HepG2 (cell line): Measurements from ENCODE around the gene PPIC. TPM values are rescaled to one million over a fixed set of nuclear protein-coding genes. Genes with fewer than 3 reads are reported as not detected.

ENCODE experiments used
- ATAC-seq: fragments of 200-7000 bp; cut with Tn5 transposase; 3 replicates; pipeline ENCODE4 v1.9.1; 2020; ENCODE audit warnings: mild to moderate bottlenecking, moderate library complexity
- BruUV-seq: library from RNA; stranded (reverse); fragments of 400-500 nt; replicated peaks from 2 replicates; lab custom pipeline; 2021; lab: Mats Ljungman, UMichigan
- CTCF ChIA-PET: fragments of 300-600 bp; formaldehyde crosslinking; extraction: SDS; loops from one replicate; lab custom pipeline; 2021; ENCODE audit warnings: low total read pairs, inconsistent platforms, low intra/inter-chr PET ratio; lab: Yijun Ruan, JAX
- POLR2A ChIA-PET: fragments of 350-600 bp; sonication (Branson Sonifier 250); formaldehyde crosslinking; loops from one replicate; lab custom pipeline; 2020; ENCODE audit warnings: antibody characterized with exemption, inconsistent platforms; lab: Yijun Ruan, JAX
- DNase-seq: peaks from one replicate; pipeline ENCODE4 v3.0.0-alpha.2; 2015; ENCODE audit warnings: low spot score
- FAIRE-seq: peaks from 3 replicates; lab custom pipeline; 2011; peaks lifted over from hg19 to GRCh38; lab: Jason Lieb, UNC
- H2AFZ ChIP-seq: one replicate; pipeline ENCODE4 v1.6.1; 2011; ENCODE audit warnings: low read length, inconsistent platforms
- H3K27ac ChIP-seq: fragments of 300-600 bp; 3 replicates; pipeline ENCODE4 v1.8.0; 2011; ENCODE audit warnings: mixed run types, mild to moderate bottlenecking, mixed read lengths, low read length, inconsistent platforms; ENCODE audit not compliant: insufficient read depth; ENCODE audit errors: extremely low read length
- H3K27me3 ChIP-seq, 2 experiments: fragments of 200-600 bp in 1 of 2; 2 replicates in 1 of 2; 3 replicates in 1 of 2; pipeline versions ENCODE4 v1.6.0 to v1.8.0; 2011; ENCODE audit warnings: low read length in 2 of 2, mild to moderate bottlenecking in 2 of 2, moderate library complexity in 2 of 2, inconsistent platforms in 1 of 2; ENCODE audit not compliant: insufficient read depth in 2 of 2, control insufficient read depth in 1 of 2
- H3K36me3 ChIP-seq, 2 experiments: fragments of 200-600 bp in 1 of 2; replicated peaks in 1 of 2; 2 replicates in 1 of 2; 3 replicates in 1 of 2; pipeline versions ENCODE4 v1.5.1 to v1.8.0; 2011; ENCODE audit warnings: low read length in 2 of 2, inconsistent platforms in 1 of 2; ENCODE audit not compliant: insufficient read depth in 2 of 2, control insufficient read depth in 1 of 2
- H3K4me1 ChIP-seq: 2 replicates; pipeline ENCODE4 v1.5.1; 2012; ENCODE audit warnings: low read length, inconsistent platforms; ENCODE audit not compliant: insufficient read depth
- H3K4me2 ChIP-seq: 2 replicates; pipeline ENCODE4 v1.6.0; 2011; ENCODE audit warnings: low read depth, low read length, inconsistent platforms
- H3K4me3 ChIP-seq, 3 experiments: fragments of 200-600 bp in 1 of 3; sonication (generic), shearing (Covaris generic) in 1 of 3; replicated peaks in 1 of 3; 2 replicates each; pipeline ENCODE4 v1.5.1; 2011 to 2016; ENCODE audit warnings: low read length in 3 of 3, inconsistent platforms in 2 of 3, low read depth in 2 of 3, mild to moderate bottlenecking in 2 of 3, control low read depth in 1 of 3, mixed read lengths in 1 of 3; ENCODE audit not compliant: insufficient read depth in 1 of 3
- H3K79me2 ChIP-seq: one replicate; pipeline ENCODE4 v1.6.1; 2011; ENCODE audit warnings: low read length, inconsistent platforms; ENCODE audit not compliant: insufficient read depth
- H3K9ac ChIP-seq: 2 replicates; pipeline ENCODE4 v1.6.0; 2011; ENCODE audit warnings: mild to moderate bottlenecking, low read depth, low read length, inconsistent platforms; ENCODE audit not compliant: insufficient read depth
- H3K9me3 ChIP-seq: 2 replicates; pipeline ENCODE4 v1.5.1; 2012; ENCODE audit warnings: mild to moderate bottlenecking, low read length
- H4K20me1 ChIP-seq: 2 replicates; pipeline ENCODE4 v1.6.0; 2011; ENCODE audit warnings: inconsistent platforms, mild to moderate bottlenecking, low read length, moderate library complexity; ENCODE audit not compliant: insufficient read depth
- AKNA ChIP-seq: sonication (generic); formaldehyde crosslinking; IDR thresholded peaks from 2 replicates; pipeline ENCODE4 v1.4.0; 2020; ENCODE audit warnings: missing genetic modification reagents, borderline replicate concordance
- HOXD1 ChIP-seq: sonication (generic); formaldehyde crosslinking; IDR thresholded peaks from 2 replicates; pipeline ENCODE4 v1.5.0; 2020; ENCODE audit warnings: missing genetic modification reagents
- MTF1 ChIP-seq: sonication (generic); formaldehyde crosslinking; IDR thresholded peaks from 2 replicates; pipeline ENCODE4 v1.5.0; 2020; ENCODE audit warnings: missing genetic modification reagents
- SP1 ChIP-seq, 2 experiments: fragments of 450-650 bp in 1 of 2; sonication (generic) in 1 of 2; formaldehyde crosslinking in 1 of 2; IDR thresholded peaks; 2 replicates each; pipeline versions ENCODE4 v1.4.0 to v1.6.1; 2016 to 2020; ENCODE audit warnings: missing genetic modification reagents in 1 of 2
- TOE1 ChIP-seq: sonication (generic); formaldehyde crosslinking; IDR thresholded peaks from 2 replicates; pipeline ENCODE4 v1.4.0; 2020; ENCODE audit warnings: mild to moderate bottlenecking, missing genetic modification reagents
- ZNF263 ChIP-seq: sonication (generic); formaldehyde crosslinking; IDR thresholded peaks from 2 replicates; pipeline ENCODE4 v1.4.0; 2020; ENCODE audit warnings: missing genetic modification reagents
- ZNF598 ChIP-seq: sonication (generic); formaldehyde crosslinking; IDR thresholded peaks from 2 replicates; pipeline ENCODE4 v1.5.1; 2020; ENCODE audit warnings: mild to moderate bottlenecking, missing genetic modification reagents, borderline replicate concordance
- ZNF75D ChIP-seq: sonication (generic); formaldehyde crosslinking; IDR thresholded peaks from 2 replicates; pipeline ENCODE4 v1.8.1; 2023; ENCODE audit warnings: missing genetic modification reagents, mild to moderate bottlenecking, borderline replicate concordance
- WGBS: methylation state at CpG from one replicate; pipeline ENCODE4 v1.1.6; 2017; ENCODE audit warnings: low lambda C conversion rate; 5-methylcytosine and 5-hydroxymethylcytosine counted together
- in situ Hi-C: cut with HindIII; loops from 2 replicates; pipeline ENCODE4 v1.10.0; 2017; ENCODE audit warnings: low pct_unique_long_range_greater_than_20kb; ENCODE audit not compliant: extremely low pct_ligation_motif_present
- intact Hi-C: fragments of 100-400 bp; cut with micrococcal nuclease; formaldehyde crosslinking; loops from one replicate; pipeline ENCODE4 v1.10.0; 2022; ENCODE audit not compliant: unreplicated experiment
- polyA plus RNA-seq, 8 experiments: library from polyadenylated mRNA; depleted of rRNA in 3 of 8; stranded (reverse) in 7 of 8; unstranded in 1 of 8; fragments of >200 nt; fragmentation: Illumina TruSeq in 4 of 8; extraction: Trizol in 4 of 8; gene quantifications; 2 replicates each; pipeline versions ENCODE4 v1.2.1 to v1.2.3, GENCODE V29; 2011 to 2016; ENCODE audit warnings: low read depth in 4 of 8, missing spikeins in 1 of 8, mixed read lengths in 1 of 8; ENCODE audit not compliant: insufficient read depth in 1 of 8
- total RNA-seq, 5 experiments: library from RNA; depleted of rRNA; stranded (reverse); fragments of >200 nt; fragmentation: Illumina TruSeq; extraction: Trizol; gene quantifications; 2 replicates each; pipeline ENCODE4 v1.2.3, GENCODE V29; 2016; ENCODE audit warnings: low read depth in 1 of 5

Gene PPIC
- total and polyA plus RNA-seq, 2 of the 13 experiments (the other 11 are each of a cell fraction or from before 2014, with no cell fraction given): 6.2 to 17.2 TPM

DNA sequence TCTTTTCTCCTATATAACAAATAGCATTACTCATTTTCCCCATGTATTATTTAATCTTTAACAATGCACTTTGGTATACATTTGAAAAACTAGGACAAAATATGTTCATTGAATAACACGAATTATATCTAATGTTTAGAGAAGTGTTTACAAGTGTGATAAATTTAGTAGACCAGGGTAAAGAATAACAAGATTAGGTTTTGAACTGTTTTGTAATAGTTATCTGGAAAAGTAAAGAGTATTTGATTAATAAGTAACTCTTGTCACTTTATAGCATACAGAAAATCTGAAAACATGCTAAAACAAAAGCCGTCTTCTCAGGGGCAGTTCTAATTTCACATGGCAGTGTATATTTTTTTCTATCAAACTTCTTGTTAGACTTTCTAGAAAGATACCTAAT is 58.5 kb downstream of the PPIC start:
- peaks cover 30% of the 10 kb centered on the region for H3K4me1 ChIP-seq
- no peak overlapping the region for H3K4me3 ChIP-seq
- ChIA-PET CTCF (no interaction called here), POLR2A (no interaction called here)
- in situ Hi-C loops (no loop called here), intact Hi-C loops (no loop called here)
- no TSS peak for BruUV-seq
- H3K36me3 ChIP-seq: no peaks in the 10 kb centered on the region
- H3K27ac ChIP-seq: peak overlapping the region; percentile 29
- no peak for ATAC-seq
- no peak for FAIRE-seq
- H4K20me1 ChIP-seq: no peaks in the 10 kb centered on the region
- H3K9ac ChIP-seq: no peak overlapping the region
- H3K9me3 ChIP-seq: no peaks in the 10 kb centered on the region
- H3K4me2 ChIP-seq: peak overlapping the region; percentile 14; the same call in 1 of the 2 replicates
- H3K27me3 ChIP-seq: no peaks in the 10 kb centered on the region
- 26% methylated on average over 2 of the region's 2 CpGs for WGBS
- no peak overlapping the region for H2AFZ ChIP-seq
- H3K79me2 ChIP-seq: no peaks in the 10 kb centered on the region
- no peak for DNase-seq
- TF ChIP-seq TOE1 (CRISPR knock-in tag) (no peak), MTF1 (CRISPR knock-in tag) (no peak), AKNA (CRISPR knock-in tag) (no peak), ZNF598 (CRISPR knock-in tag) (no peak), ZNF263 (CRISPR knock-in tag) (no peak), ZNF75D (CRISPR knock-in tag) (no peak), HOXD1 (CRISPR knock-in tag) (no peak), SP1 (IDR thresholded peaks at IDR 0.05) (no peak), SP1 (CRISPR knock-in tag; IDR thresholded peaks at IDR 0.05) (no peak)
